Measurements from ENCODE around the gene RAB6C.
"Not testable (repeated sequence)": the region's sequence is repeated elsewhere in the genome, so short reads cannot be mapped to it uniquely, and the experiment has no call there.

The RAB6C gene

GRCh38 chr2:129996657-129997237 lies 17.3 kb downstream of the RAB6C start:
- DNase-seq = not testable (repeated sequence)

GRCh38 chr2:129998771-129999170 lies 19.3 kb downstream of the RAB6C start:
- DNase-seq = not testable (repeated sequence)

- DNase-seq = not testable (repeated sequence)
Measured at GRCh38 chr2:130005862-130006261, 26.4 kb downstream of the RAB6C start.

- not testable (repeated sequence) for DNase-seq
Measured at GRCh38 chr2:130016701-130017100, 37.2 kb downstream of the RAB6C start.

GRCh38 chr2:130019402-130019801 lies 39.9 kb downstream of the RAB6C start:
- DNase-seq = no peak

GRCh38 chr2:130020069-130020468 lies 40.6 kb downstream of the RAB6C start:
- not testable (repeated sequence) for DNase-seq

- DNase-seq = not testable (repeated sequence)
Measured at GRCh38 chr2:130025931-130026330, 46.5 kb downstream of the RAB6C start.

Data from fibroblast of skin of abdomen (primary cell).